Stimulated activated CD4-positive, alpha-beta T cell treated with anti-CD3 and anti-CD28 coated beads, Interleukin-4, amount 100 ng/mL, for 1 hour (primary cell): Measurements from ENCODE around the gene COX6A1.

ENCODE experiments used
- DNase-seq: peaks from one replicate; pipeline ENCODE4 v3.0.0-alpha.2; 2020

COX6A1 gene

GRCh38 chr12:120437735-120438494 is at the start of gene COX6A1:
COX6A1 (plus strand) TSS chr12:120438113; CDS start chr12:120438127, 14 bp downstream.
- DNase-seq = peak; percentile 96

- DNase-seq = no peak
These were observed 49.0 kb upstream of the COX6A1 start for GRCh38 chr12:120388691-120389481.

DNA sequence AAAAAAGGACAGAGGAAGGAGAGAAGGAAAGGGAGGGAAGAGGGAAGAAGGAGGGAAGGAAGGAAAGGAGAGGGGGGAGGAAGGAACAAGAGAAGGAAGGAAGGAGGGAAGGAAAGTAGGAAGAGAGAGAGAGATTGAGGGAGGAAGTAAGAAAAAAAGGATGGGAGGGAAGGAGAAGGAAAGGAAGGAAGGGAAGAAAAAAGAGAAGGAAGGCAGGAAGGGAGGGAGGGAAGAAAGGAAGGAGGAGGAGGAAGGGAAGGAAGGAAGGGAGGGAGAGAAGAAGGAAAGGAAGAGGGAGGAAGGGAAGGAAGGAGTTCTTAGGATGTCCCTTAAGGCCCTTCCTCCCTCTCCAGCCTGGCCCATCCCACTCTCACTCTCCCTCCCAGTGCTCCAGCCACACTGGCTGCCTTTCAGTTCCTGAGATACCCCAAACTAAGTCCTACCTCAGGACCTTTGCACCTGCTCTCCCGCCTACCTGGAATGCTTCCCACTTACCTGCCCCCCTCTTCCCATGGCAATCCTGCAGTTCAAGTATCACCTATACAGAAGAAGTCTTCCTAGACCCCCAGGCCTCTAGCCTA is 47.3 kb upstream of the COX6A1 start:
- DNase-seq = no peak

DNA sequence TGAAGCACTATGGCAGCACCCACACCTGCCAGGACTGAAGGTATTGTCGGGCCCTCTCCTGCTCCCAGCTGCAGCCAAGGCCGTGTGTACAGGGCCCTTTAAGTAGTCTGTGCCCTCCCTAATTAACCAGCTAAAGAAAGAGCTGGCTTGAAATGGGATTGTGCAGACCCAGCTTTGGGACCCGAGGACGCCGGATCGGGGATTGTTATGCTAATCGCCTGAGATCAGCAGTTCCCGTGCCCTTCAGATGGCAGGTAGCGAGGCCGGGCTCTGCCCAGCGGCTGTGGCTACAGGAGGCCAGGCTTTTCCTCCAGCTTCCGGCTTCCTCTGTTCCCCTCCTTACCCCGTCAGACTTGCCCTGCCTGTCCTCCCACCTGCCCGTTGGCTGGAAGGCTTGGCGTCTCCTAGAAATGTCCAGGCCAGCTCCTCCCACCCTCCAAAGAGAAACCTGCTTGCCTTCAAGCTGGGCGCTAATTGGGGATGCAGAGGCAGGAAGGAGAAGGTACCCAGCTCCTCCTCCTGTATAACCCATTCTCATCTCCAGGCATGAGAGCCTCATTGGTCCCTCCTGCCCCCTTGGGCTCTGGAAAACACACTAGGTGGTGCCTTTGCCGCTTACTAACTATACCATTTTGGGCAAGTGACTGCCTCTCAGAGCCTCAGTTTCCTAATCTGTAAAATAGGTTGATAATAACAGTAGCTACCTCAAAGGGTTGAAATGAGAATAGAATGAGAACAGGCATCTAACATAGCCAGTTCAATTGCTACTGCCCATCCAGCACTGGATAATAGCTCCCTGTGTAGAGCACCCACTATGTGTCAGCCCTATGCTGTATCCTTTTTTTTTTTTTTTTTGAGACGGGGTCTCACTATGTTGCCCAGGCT is 43.2 kb upstream of the COX6A1 start:
- no peak for DNase-seq

DNA sequence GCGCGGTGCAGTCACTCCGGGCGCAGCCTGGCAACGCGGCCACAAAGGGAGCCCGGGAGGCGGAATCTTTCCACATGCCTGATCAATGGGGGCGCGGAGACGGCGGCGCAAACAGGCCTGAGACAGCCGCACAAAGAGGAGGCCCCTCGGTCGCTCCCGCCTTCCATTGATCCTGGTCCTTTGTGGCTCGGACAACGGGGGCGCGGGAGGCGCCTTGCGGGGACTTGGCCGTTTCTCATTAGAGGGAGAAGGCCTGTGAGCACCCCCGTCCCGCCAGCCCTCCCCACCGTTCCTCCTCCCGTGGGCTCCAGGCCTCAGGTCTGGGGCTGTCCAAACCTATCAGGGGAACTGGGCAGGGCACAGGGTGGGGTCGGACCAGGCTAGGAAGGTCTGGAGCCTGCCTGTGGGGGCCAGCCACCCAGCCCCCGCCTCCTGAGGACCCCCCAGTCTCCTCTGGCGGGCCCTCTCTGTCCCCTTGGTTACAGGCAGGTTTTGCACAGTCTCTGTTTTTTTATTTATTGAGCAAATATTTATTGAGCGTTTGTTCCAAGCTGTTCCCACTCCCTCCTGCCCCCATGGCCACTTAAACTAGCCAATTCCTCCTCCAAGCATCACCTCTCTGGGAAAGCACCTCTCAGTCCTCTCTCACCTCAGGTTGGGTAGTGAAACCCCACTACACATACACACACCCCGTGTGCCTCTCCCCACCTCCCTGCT is 39.9 kb upstream of the COX6A1 start:
- DNase-seq = no peak

- DNase-seq = no peak
These were observed 38.4 kb upstream of the COX6A1 start for GRCh38 chr12:120399531-120399930.

GRCh38 chr12:120402217-120402616 is 35.7 kb upstream of the COX6A1 start:
- DNase-seq = no peak

DNA sequence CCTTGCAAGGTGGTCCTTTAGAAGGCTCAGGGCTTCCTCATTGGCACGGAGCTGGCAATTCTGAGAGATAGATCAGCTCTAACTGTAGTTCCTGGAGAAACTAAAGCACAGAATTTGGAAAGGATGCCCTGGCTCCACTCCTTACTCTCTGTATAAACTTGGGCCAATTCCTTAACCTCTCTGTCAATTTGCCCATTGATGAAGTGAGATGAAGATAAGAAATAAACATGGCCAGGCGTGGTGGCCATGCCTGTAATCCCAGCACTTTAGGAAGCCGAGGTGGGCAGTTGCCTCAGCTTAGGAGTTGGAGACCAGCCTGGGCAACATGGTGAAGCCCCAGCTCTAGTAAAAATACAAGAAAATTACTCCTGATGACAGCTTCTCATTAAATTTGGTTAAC is 34.0 kb upstream of the COX6A1 start:
- no peak for DNase-seq

DNA sequence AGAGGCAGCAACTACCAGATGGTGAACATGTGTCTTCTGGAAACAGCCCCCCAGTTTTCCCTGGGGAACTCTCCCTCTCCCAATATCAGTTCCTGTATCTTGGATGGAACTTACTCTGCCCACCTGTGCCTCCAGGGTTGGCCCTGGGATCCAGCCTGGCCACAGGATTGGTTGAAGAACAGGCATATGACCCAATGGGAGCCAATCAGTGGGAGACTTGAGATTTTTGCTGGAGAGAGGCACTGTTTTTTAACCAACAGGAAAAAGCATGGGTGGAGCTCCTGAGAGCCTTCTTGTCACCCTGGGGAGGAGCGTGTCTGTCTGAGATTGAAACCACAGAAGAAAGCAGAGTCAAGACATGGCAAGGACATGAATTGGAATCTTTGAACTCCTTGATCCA is 33.6 kb upstream of the COX6A1 start:
- DNase-seq = no peak

GRCh38 chr12:120406069-120406468 is 31.8 kb upstream of the COX6A1 start:
- no peak for DNase-seq

DNA sequence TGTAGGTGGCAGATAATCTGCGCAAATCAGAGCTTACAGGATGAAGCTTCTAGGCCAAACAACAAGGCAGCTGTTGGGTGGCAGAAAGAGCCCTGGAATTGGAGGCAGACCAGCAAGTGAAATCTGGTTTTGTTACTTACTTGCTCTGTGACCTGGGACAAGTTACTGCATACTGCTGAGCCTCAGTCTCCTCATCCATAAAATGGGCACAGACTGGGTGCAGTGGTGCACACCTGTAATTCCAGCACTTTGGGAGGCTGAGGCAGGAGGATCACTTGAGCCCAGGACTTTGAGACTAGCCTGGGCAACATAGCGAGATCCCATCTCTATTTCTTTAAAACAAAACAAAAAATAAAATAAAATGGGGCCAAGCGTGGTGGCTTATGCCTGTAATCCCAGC is 31.4 kb upstream of the COX6A1 start:
- no peak for DNase-seq

GRCh38 chr12:120408771-120409170 is 29.1 kb upstream of the COX6A1 start:
- no peak for DNase-seq

DNA sequence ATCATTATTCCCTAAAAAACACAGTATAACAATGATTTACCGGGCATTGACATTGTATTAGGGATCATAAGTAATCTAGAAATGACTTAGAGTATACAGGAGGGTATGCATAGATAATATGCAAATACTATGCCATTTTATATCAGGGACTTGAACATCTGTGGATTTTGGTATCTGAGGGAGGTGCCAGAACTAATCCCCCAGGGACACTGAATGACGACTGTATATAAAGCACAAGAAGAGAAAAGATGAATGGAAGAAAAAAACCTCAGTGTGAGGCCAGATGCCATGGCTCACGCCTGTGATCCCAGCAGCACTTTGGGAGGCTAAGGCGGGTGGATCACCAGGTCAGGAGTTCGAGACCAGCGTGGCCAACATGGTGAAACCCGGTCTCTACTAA is 25.5 kb upstream of the COX6A1 start:
- no peak for DNase-seq

DNA sequence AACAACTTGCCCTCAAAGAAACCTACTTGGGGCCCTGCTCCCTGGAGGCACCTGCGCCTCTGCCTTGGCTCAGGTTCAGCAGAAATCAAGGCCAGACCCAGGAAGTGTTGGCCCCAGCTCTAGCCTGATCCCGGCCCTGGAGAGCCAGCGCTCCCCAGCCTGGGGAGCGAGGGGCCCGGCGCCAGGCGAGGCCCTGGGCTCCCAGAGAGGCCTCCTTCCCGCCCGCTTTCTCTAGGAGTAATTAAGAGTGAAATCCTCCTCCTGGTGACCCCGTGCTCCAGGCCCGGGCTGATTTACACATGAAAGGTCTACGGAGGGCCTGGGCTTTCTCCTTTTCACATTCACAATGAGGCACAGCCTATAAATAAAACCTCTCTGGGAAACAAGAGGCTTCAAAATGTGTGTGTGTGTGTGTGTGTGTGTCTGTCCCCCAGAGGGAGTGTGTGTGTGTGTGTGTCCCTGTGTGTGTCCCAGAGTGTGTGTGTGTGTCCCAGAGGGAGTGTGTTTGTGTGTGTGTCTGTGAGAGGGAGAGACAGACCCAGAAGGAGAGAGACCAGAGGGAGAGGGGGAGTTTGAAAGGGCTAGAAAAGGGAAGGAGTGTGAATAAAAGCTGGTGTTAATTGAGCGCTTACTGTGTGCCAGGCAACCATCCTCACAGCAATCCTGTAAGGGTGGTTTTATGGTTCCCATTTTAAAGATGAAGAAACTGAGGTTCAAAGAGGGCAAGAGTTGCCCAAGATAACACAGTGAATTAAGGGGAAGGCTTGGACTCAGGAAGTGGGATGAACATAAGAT is 23.8 kb upstream of the COX6A1 start:
- DNase-seq = no peak

- no peak for DNase-seq
These were observed 21.3 kb upstream of the COX6A1 start for GRCh38 chr12:120416490-120417216.

DNA sequence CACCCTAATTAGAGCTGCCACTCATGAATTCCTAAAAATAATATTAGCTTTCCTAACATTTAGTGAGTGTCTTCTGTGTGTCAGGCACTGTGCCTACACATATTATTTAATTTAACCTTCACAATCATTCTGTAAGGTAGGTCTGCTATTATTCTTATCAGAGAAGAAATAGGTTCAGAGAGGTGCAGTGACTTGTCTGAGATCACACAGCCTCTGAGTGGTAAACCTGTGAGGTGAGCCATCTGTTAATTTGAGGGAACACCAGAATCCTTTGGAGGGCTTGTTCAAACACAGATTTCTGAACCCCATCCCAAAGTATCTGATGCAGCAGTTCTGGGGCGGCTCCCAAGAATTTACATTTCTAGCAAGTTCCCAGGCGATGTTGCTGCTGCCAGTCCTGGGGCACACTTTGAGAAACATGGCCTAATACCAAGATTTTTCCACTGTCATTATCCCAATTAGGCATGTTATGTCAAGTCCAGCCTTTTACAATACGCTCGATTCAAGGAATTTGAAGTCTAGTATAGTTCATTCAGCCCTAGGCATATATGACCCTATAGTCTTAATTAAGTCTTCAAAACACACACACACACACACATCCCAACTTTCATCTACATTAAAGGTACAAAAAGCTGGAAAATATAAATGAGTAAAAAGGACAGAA is 19.9 kb upstream of the COX6A1 start:
- DNase-seq = no peak

- DNase-seq = no peak
These were observed 16.2 kb upstream of the COX6A1 start for GRCh38 chr12:120421701-120422100.

GRCh38 chr12:120422892-120423456 is 14.9 kb upstream of the COX6A1 start:
- no peak for DNase-seq

- no peak for DNase-seq
These were observed 12.1 kb upstream of the COX6A1 start for GRCh38 chr12:120425797-120426196.
